GM23248 (cell line): Measurements from ENCODE around the gene CBLN2. TPM values are rescaled to one million over a fixed set of nuclear protein-coding genes. Genes with fewer than 3 reads are reported as not detected.
A peak's percentile ranks its signal among the peaks of the same experiment; 100 is the strongest.

Experiments
- DNase-seq: peaks from one replicate; pipeline ENCODE4 v3.0.0-alpha.2; 2015
- H2AFZ ChIP-seq: fragments of 200-600 bp; sonication (generic); 2 replicates; pipeline ENCODE4 v1.6.1; 2016; ENCODE audit warnings: antibody characterized with exemption
- H3F3A ChIP-seq: fragments of 200-600 bp; sonication (generic); 2 replicates; pipeline ENCODE4 v1.6.1; 2016; ENCODE audit warnings: mild to moderate bottlenecking, antibody characterized with exemption, mixed run types; ENCODE audit not compliant: insufficient read depth
- H3K27ac ChIP-seq: fragments of 200-600 bp; sonication (generic); 2 replicates; pipeline ENCODE4 v1.5.1; 2016; ENCODE audit warnings: mild to moderate bottlenecking
- H3K27me3 ChIP-seq: fragments of 200-600 bp; sonication (generic); replicated peaks from 2 replicates; pipeline ENCODE4 v1.6.1; 2016; ENCODE audit warnings: mild to moderate bottlenecking; ENCODE audit not compliant: insufficient read depth
- H3K36me3 ChIP-seq: fragments of 200-600 bp; sonication (generic); 2 replicates; pipeline ENCODE4 v1.6.1; 2016; ENCODE audit warnings: low read depth, mild to moderate bottlenecking
- H3K4me1 ChIP-seq: fragments of 200-600 bp; sonication (generic); 2 replicates; pipeline ENCODE4 v1.6.1; 2016; ENCODE audit warnings: mild to moderate bottlenecking; ENCODE audit not compliant: insufficient read depth
- H3K4me2 ChIP-seq: fragments of 200-600 bp; sonication (generic); one replicate; pipeline ENCODE4 v1.6.1; 2016; ENCODE audit warnings: mild to moderate bottlenecking; ENCODE audit not compliant: unreplicated experiment
- H3K4me3 ChIP-seq: fragments of 200-600 bp; sonication (generic); 2 replicates; pipeline ENCODE4 v1.5.1; 2016; ENCODE audit warnings: mild to moderate bottlenecking
- H3K79me2 ChIP-seq: fragments of 200-600 bp; sonication (generic); 2 replicates; pipeline ENCODE4 v1.6.1; 2016; ENCODE audit warnings: mild to moderate bottlenecking; ENCODE audit not compliant: insufficient read depth
- H3K9ac ChIP-seq: fragments of 200-600 bp; sonication (generic); 2 replicates; pipeline ENCODE4 v1.6.1; 2016; ENCODE audit warnings: mild to moderate bottlenecking
- H3K9me2 ChIP-seq: fragments of 200-600 bp; sonication (generic); 2 replicates; pipeline ENCODE4 v1.6.1; 2016; ENCODE audit warnings: mixed run types, mild to moderate bottlenecking, moderate library complexity; ENCODE audit not compliant: insufficient read depth
- H3K9me3 ChIP-seq: fragments of 200-600 bp; sonication (generic); one replicate; pipeline ENCODE4 v1.6.1; 2017; ENCODE audit warnings: low read depth
- H4K20me1 ChIP-seq: fragments of 200-600 bp; sonication (generic); 2 replicates; pipeline ENCODE4 v1.6.0; 2016; ENCODE audit not compliant: insufficient read depth
- EZH2 ChIP-seq: fragments of 200-600 bp; sonication (generic); IDR thresholded peaks from 2 replicates; pipeline ENCODE4 v1.6.1; 2018; ENCODE audit warnings: antibody characterized with exemption, mild to moderate bottlenecking; ENCODE audit not compliant: insufficient read depth, poor library complexity, severe bottlenecking
- EZH2phosphoT487 ChIP-seq: fragments of 200-600 bp; sonication (generic); IDR thresholded peaks from 2 replicates; pipeline ENCODE4 v1.6.1; 2018; ENCODE audit warnings: antibody characterized with exemption, moderate library complexity, mild to moderate bottlenecking, low read depth; ENCODE audit not compliant: insufficient read depth
- WGBS, 2 experiments: methylation state at CpG; one replicate each; pipeline ENCODE4 v1.1.6; 2015 to 2017; ENCODE audit warnings: low lambda C conversion rate in 2 of 2, low coverage in 1 of 2; ENCODE audit errors: missing lambda C conversion rate in 2 of 2; 5-methylcytosine and 5-hydroxymethylcytosine counted together
- in situ Hi-C: fragments of 300-500 bp; cut with MboI; formaldehyde crosslinking; loops from 2 replicates; pipeline ENCODE4 v1.15.0; 2020
- polyA plus RNA-seq: library from polyadenylated mRNA; unstranded; fragments of >200 nt; fragmentation: Nextera tagmentation; extraction: Ambion mirVana; gene quantifications from 2 replicates; pipeline ENCODE4 v1.2.1, GENCODE V29; 2016
- total RNA-seq: library from RNA; depleted of rRNA; stranded (reverse); fragments of >200 nt; shearing (Covaris generic); gene quantifications from 2 replicates; pipeline ENCODE4 v1.2.3, GENCODE V29; 2014

CBLN2 gene
- total and polyA plus RNA-seq, 2 experiments from 2014 or later = not detected

GRCh38 chr18:72543357-72544055 is 636 bp downstream of the CBLN2 start:
- 2 to 3% methylated on average over 26 to 50 of the region's 73 CpGs for WGBS, 2 experiments
- in situ Hi-C loops = loop anchor here (25.0 kb wide), 2 partner anchors 1606 to 1931 kb away; no protein-coding TSS in a partner anchor
- Histone ChIP-seq H3F3A (no peaks in the 10 kb centered on the region), H3K79me2 (no peaks in the 10 kb centered on the region), H3K4me1 (no peaks in the 10 kb centered on the region), H4K20me1 (no peaks in the 10 kb centered on the region), H3K9me2 (no peaks in the 10 kb centered on the region), H3K4me2 (peak overlapping the region; percentile 90), H3K9ac (no peak overlapping the region), H3K27ac (no peak overlapping the region), H3K9me3 (no peaks in the 10 kb centered on the region), H3K4me3 (peak overlapping the region; percentile 55), H3K36me3 (no peaks in the 10 kb centered on the region), H2AFZ (peak overlapping the region; percentile 37), H3K27me3 (peaks cover 49% of the 10 kb centered on the region)
- TF ChIP-seq EZH2phosphoT487 (no peak), EZH2 (no peak)
- DNase-seq = peak; percentile 4

- Histone ChIP-seq H3K4me2 (no peak overlapping the region), H3F3A (no peaks in the 10 kb centered on the region), H3K9ac (no peak overlapping the region), H3K4me1 (no peaks in the 10 kb centered on the region), H3K27ac (no peak overlapping the region), H3K9me2 (no peaks in the 10 kb centered on the region), H2AFZ (no peak overlapping the region), H3K36me3 (no peaks in the 10 kb centered on the region), H3K4me3 (no peak overlapping the region), H4K20me1 (no peaks in the 10 kb centered on the region), H3K79me2 (no peaks in the 10 kb centered on the region), H3K9me3 (no peaks in the 10 kb centered on the region), H3K27me3 (peaks cover 49% of the 10 kb centered on the region)
- DNase-seq = peak; percentile 1
- WGBS, 2 experiments = 0 to 2% methylated on average over 20 of the region's 20 CpGs
- in situ Hi-C loops = loop anchor here (25.0 kb wide), 2 partner anchors 1606 to 1931 kb away; no protein-coding TSS in a partner anchor
- TF ChIP-seq EZH2 (no peak), EZH2phosphoT487 (no peak)
These were observed 1.2 kb downstream of the CBLN2 start for GRCh38 chr18:72542984-72543356.

GRCh38 chr18:72542342-72542741 is 1.8 kb downstream of the CBLN2 start:
- Histone ChIP-seq H3K9ac (no peak overlapping the region), H3K4me1 (no peaks in the 10 kb centered on the region), H3K27ac (no peak overlapping the region), H3K4me3 (no peak overlapping the region), H3K4me2 (no peak overlapping the region), H3F3A (no peaks in the 10 kb centered on the region), H3K9me3 (no peaks in the 10 kb centered on the region), H3K36me3 (no peaks in the 10 kb centered on the region), H2AFZ (no peak overlapping the region), H3K27me3 (peaks cover 49% of the 10 kb centered on the region), H4K20me1 (no peaks in the 10 kb centered on the region), H3K9me2 (no peaks in the 10 kb centered on the region), H3K79me2 (no peaks in the 10 kb centered on the region)
- in situ Hi-C loops = loop anchor here (25.0 kb wide), 2 partner anchors 1605 to 1930 kb away; no protein-coding TSS in a partner anchor
- no peak for TF ChIP-seq EZH2phosphoT487
- TF ChIP-seq EZH2 = no peak
- DNase-seq = no peak
- 2% methylated on average over 26 to 34 of the region's 34 CpGs for WGBS, 2 experiments

GRCh38 chr18:72541871-72542332 is 2.2 kb downstream of the CBLN2 start:
- no peaks in the 10 kb centered on the region for H3F3A ChIP-seq
- no peaks in the 10 kb centered on the region for H3K79me2 ChIP-seq
- H2AFZ ChIP-seq = no peak overlapping the region
- peaks cover 49% of the 10 kb centered on the region for H3K27me3 ChIP-seq
- H3K9me2 ChIP-seq = no peaks in the 10 kb centered on the region
- H3K4me3 ChIP-seq = no peak overlapping the region
- no peaks in the 10 kb centered on the region for H4K20me1 ChIP-seq
- no peaks in the 10 kb centered on the region for H3K9me3 ChIP-seq
- no peak overlapping the region for H3K4me2 ChIP-seq
- DNase-seq = no peak
- in situ Hi-C loops = loop anchor here (25.0 kb wide), 2 partner anchors 1605 to 1930 kb away; no protein-coding TSS in a partner anchor
- no peak overlapping the region for H3K27ac ChIP-seq
- H3K9ac ChIP-seq = no peak overlapping the region
- no peaks in the 10 kb centered on the region for H3K36me3 ChIP-seq
- TF ChIP-seq EZH2 (no peak), EZH2phosphoT487 (no peak)
- 2 to 3% methylated on average over 49 to 54 of the region's 59 CpGs for WGBS, 2 experiments
- H3K4me1 ChIP-seq = no peaks in the 10 kb centered on the region

- H3K4me2 ChIP-seq = no peak overlapping the region
- no peaks in the 10 kb centered on the region for H3K4me1 ChIP-seq
- no peaks in the 10 kb centered on the region for H3K9me3 ChIP-seq
- no peak overlapping the region for H2AFZ ChIP-seq
- no peaks in the 10 kb centered on the region for H3K9me2 ChIP-seq
- no peaks in the 10 kb centered on the region for H3K79me2 ChIP-seq
- in situ Hi-C loops = loop anchor here (25.0 kb wide), 2 partner anchors 1603 to 1928 kb away; no protein-coding TSS in a partner anchor
- H4K20me1 ChIP-seq = no peaks in the 10 kb centered on the region
- no peak for DNase-seq
- no peak overlapping the region for H3K9ac ChIP-seq
- TF ChIP-seq EZH2phosphoT487 = no peak
- no peak for TF ChIP-seq EZH2
- peaks cover 39% of the 10 kb centered on the region for H3K27me3 ChIP-seq
- WGBS, 2 experiments = 18 to 32% methylated on average over 5 of the region's 5 CpGs
- no peak overlapping the region for H3K4me3 ChIP-seq
- H3K27ac ChIP-seq = no peak overlapping the region
- no peaks in the 10 kb centered on the region for H3K36me3 ChIP-seq
- H3F3A ChIP-seq = no peaks in the 10 kb centered on the region
These were observed 4.2 kb downstream of the CBLN2 start for GRCh38 chr18:72539901-72540300.
